A549 (cell line): Measurements from ENCODE around the gene CREB5.

Source experiments
- CEBPB ChIP-seq, 2 experiments: fragments of >200 bp in 1 of 2; sonication (Bioruptor Twin) in 1 of 2; formaldehyde crosslinking in 1 of 2; IDR thresholded peaks; 2 replicates each; pipeline ENCODE4 v1.6.1; 2012 to 2016
- CTCF ChIP-seq: fragments of >200 bp; sonication (Bioruptor Twin); formaldehyde crosslinking; IDR thresholded peaks from 3 replicates; pipeline ENCODE4 v1.5.1; 2016
- POLR2A ChIP-seq: IDR thresholded peaks from 2 replicates; pipeline ENCODE4 v1.6.1; 2012; ENCODE audit warnings: mild to moderate bottlenecking, low read length

- TF ChIP-seq POLR2A = no peak
- no peak for TF ChIP-seq CTCF
- TF ChIP-seq CEBPB (IDR thresholded peaks at IDR 0.05) = no peak
These were observed 120.9 kb downstream of the CREB5 start for GRCh38 chr7:28533267-28533666.
